Endothelial cell of umbilical vein (primary cell): ENCODE results near the gene RAD9B. TPM values are rescaled to one million over a fixed set of nuclear protein-coding genes. Genes with fewer than 3 reads are reported as not detected.
"Not testable (repeated sequence)": the region's sequence is repeated elsewhere in the genome, so short reads cannot be mapped to it uniquely, and the experiment has no call there.

Source experiments
- BruUV-seq: library from RNA; stranded (reverse); fragments of 400-500 nt; replicated peaks from 2 replicates; lab custom pipeline; 2021; lab: Mats Ljungman, UMichigan
- CTCF ChIA-PET: fragments of 300-600, 350-600 bp; sonication (Branson Sonifier 250); formaldehyde crosslinking; loops from one replicate; lab custom pipeline; 2021; ENCODE audit warnings: antibody characterized with exemption, inconsistent platforms; lab: Charles Lee
- POLR2A ChIA-PET: fragments of 300-600, 350-600 bp; sonication (Branson Sonifier 250); formaldehyde crosslinking; loops from one replicate; lab custom pipeline; 2021; ENCODE audit warnings: antibody characterized with exemption, inconsistent platforms; lab: Charles Lee
- DNase-seq: peaks from one replicate; pipeline ENCODE4 v3.0.0-alpha.2; 2011; ENCODE audit warnings: low read depth, low spot score
- FAIRE-seq: peaks from 2 replicates; lab custom pipeline; 2011; peaks lifted over from hg19 to GRCh38; lab: Jason Lieb, UNC
- H2AFZ ChIP-seq: 2 replicates; pipeline ENCODE4 v1.6.0; 2012; ENCODE audit warnings: low read depth, low read length, control low read depth, inconsistent platforms
- H3K27ac ChIP-seq: 2 replicates; pipeline ENCODE4 v1.5.1; 2011; ENCODE audit warnings: low read depth, mild to moderate bottlenecking, control low read depth, low read length, moderate library complexity; ENCODE audit not compliant: insufficient read depth
- H3K27me3 ChIP-seq, 2 experiments: 2 replicates each; pipeline versions ENCODE4 v1.6.0 to v1.6.1; 2011; ENCODE audit warnings: low read length in 2 of 2, mixed read lengths in 1 of 2; ENCODE audit not compliant: control insufficient read depth in 2 of 2, insufficient read depth in 2 of 2
- H3K36me3 ChIP-seq, 2 experiments: 2 replicates in 1 of 2; 3 replicates in 1 of 2; pipeline ENCODE4 v1.5.1; 2011; ENCODE audit warnings: low read length in 2 of 2, mild to moderate bottlenecking in 1 of 2, moderate library complexity in 1 of 2; ENCODE audit not compliant: control insufficient read depth in 2 of 2, insufficient read depth in 2 of 2; ENCODE audit errors: extremely low read depth in 1 of 2
- H3K4me1 ChIP-seq: 3 replicates; pipeline ENCODE4 v1.5.1; 2011; ENCODE audit warnings: mild to moderate bottlenecking, low read length; ENCODE audit not compliant: control insufficient read depth, insufficient read depth; ENCODE audit errors: extremely low read depth
- H3K4me2 ChIP-seq: 2 replicates; pipeline ENCODE4 v1.6.1; 2011; ENCODE audit warnings: low read length, control low read depth, mixed read lengths; ENCODE audit not compliant: insufficient read depth
- H3K4me3 ChIP-seq, 3 experiments: fragments of 200-600 bp in 1 of 3; sonication (generic), shearing (Covaris generic) in 1 of 3; replicated peaks in 1 of 3; 2 replicates each; pipeline ENCODE4 v1.5.1; 2011 to 2016; ENCODE audit warnings: control low read depth in 3 of 3, low read length in 3 of 3, mild to moderate bottlenecking in 2 of 3, inconsistent platforms in 1 of 3, low read depth in 1 of 3, moderate library complexity in 1 of 3; ENCODE audit not compliant: insufficient read depth in 1 of 3
- H3K79me2 ChIP-seq: 2 replicates; pipeline ENCODE4 v1.6.0; 2012; ENCODE audit warnings: low read length, inconsistent platforms; ENCODE audit not compliant: control insufficient read depth, insufficient read depth
- H3K9ac ChIP-seq: replicated peaks from 2 replicates; pipeline ENCODE3; 2011; ENCODE audit warnings: low read length, control low read depth; ENCODE audit not compliant: insufficient read depth; ENCODE audit errors: extremely low read depth
- H3K9me1 ChIP-seq: replicated peaks from 3 replicates; pipeline ENCODE4 v1.6.0; 2011; ENCODE audit warnings: mild to moderate bottlenecking, low read length; ENCODE audit not compliant: control insufficient read depth, insufficient read depth; ENCODE audit errors: extremely low read depth
- H3K9me3 ChIP-seq: replicated peaks from 2 replicates; pipeline ENCODE4 v1.5.1; 2012; ENCODE audit warnings: low read length, inconsistent platforms; ENCODE audit not compliant: control insufficient read depth, insufficient read depth
- H4K20me1 ChIP-seq: replicated peaks from 2 replicates; pipeline ENCODE3; 2011; ENCODE audit warnings: mild to moderate bottlenecking, low read length; ENCODE audit not compliant: control insufficient read depth, insufficient read depth; ENCODE audit errors: extremely low read depth
- FOS ChIP-seq: IDR thresholded peaks from 2 replicates; pipeline ENCODE4 v1.6.1; 2011; ENCODE audit warnings: mild to moderate bottlenecking, low read length, moderate library complexity, borderline replicate concordance; ENCODE audit not compliant: insufficient read depth
- JUN ChIP-seq: IDR thresholded peaks from 2 replicates; pipeline ENCODE4 v1.6.1; 2011; ENCODE audit warnings: borderline replicate concordance, low read depth; ENCODE audit not compliant: insufficient read length, insufficient read depth
- POLR2AphosphoS5 ChIP-seq: IDR thresholded peaks from 2 replicates; pipeline ENCODE4 v1.6.1; 2012; ENCODE audit warnings: low read depth, mild to moderate bottlenecking, control low read depth, low read length, moderate library complexity; ENCODE audit not compliant: insufficient read depth
- dilution Hi-C: fragments of 300-500 bp; cut with MboI; formaldehyde crosslinking; loops from one replicate; pipeline ENCODE4 v1.15.0; 2019; ENCODE audit warnings: low sequenced_read_pairs; ENCODE audit not compliant: extremely low pct_ligation_motif_present
- intact Hi-C: fragments of 100-400 bp; cut with micrococcal nuclease; formaldehyde crosslinking; loops from one replicate; pipeline ENCODE4 v1.10.0; 2022
- polyA plus RNA-seq, 4 experiments: library from polyadenylated mRNA; depleted of rRNA in 3 of 4; stranded (reverse) in 3 of 4; unstranded in 1 of 4; fragments of >200 nt; gene quantifications; 2 replicates each; pipeline versions ENCODE4 v1.2.1 to v1.2.3, GENCODE V29; 2011 to 2012; ENCODE audit warnings: missing spikeins in 1 of 4
- total RNA-seq: library from RNA; stranded (reverse); gene quantifications from 2 replicates; pipeline ENCODE4 v1.2.3, GENCODE V29; 2021
- TF ChIP-seq, protein P1 (sequence below): IDR thresholded peaks from 2 replicates; pipeline ENCODE4 v1.6.1; 2011; ENCODE audit not compliant: insufficient read depth, insufficient read length

RAD9B gene
- total and polyA plus RNA-seq, 2 donors (not counting 3 experiments of a cell fraction or from before 2014, with no cell fraction given) = 0.11 to 0.15 TPM

DNA sequence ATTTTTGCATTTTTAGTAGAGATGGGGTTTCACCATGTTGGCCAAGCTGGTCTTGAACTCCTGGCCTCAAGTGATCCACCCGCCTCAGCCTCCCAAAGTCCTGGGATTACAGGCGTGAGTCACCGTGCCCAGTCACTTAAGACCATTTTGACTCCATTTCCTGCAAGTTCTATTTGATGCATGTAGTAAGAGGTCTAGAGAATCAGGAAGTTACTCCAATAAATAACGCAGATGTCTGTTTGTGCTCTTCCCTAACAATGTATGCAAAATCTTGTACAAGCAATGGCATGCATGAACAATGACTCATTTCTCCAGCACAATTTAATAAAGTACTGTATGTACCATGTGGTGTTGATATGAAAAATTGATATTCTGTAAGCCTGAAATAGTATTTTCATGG is 43.1 kb downstream of the RAD9B start:
- H3K9me3 ChIP-seq, POLR2A ChIA-PET, CTCF ChIA-PET, dilution Hi-C loops, BruUV-seq, H3K27me3 ChIP-seq, H3K9me1 ChIP-seq, H2AFZ ChIP-seq, H3K36me3 ChIP-seq, H4K20me1 ChIP-seq, H3K4me3 ChIP-seq: not testable (repeated sequence)
- FAIRE-seq (peak; percentile 85), DNase-seq (peak; percentile 89)
- H3K4me2 ChIP-seq = peak overlapping the region; percentile 71
- TF ChIP-seq JUN (peak; percentile 88), POLR2AphosphoS5 (peak; percentile 37), FOS (peak; percentile 81)
- peak overlapping the region; percentile 92 for H3K27ac ChIP-seq
- peak overlapping the region; percentile 58 for H3K9ac ChIP-seq
- peaks cover 33% of the 10 kb centered on the region for H3K79me2 ChIP-seq
- intact Hi-C loops = loop anchor here (1.0 to 5.0 kb wide), 3 partner anchors 44 to 197 kb away; partner anchors contain the start of genes ARPC3 and PPP1CC
- peaks cover 47% of the 10 kb centered on the region for H3K4me1 ChIP-seq

DNA sequence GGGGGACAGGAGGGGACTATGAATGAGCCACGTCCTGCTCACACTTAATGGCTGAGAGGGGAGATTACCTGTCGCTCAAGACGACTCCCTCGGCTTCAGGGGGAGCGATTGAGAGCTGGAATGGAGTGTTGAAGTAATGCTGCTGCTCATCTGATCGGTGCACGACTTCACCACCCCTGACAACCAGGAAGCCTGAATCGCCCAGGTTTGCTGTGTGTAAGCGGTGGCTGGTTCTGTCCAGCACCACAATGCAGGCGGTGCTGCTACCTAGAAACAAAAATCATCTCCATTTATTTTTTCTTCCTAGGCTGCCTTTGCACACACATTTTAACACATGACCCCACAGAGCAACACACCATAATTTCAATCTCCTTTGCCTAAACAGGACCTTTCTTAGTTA is 43.7 kb downstream of the RAD9B start:
- no peaks in the 10 kb centered on the region for H4K20me1 ChIP-seq
- no peak overlapping the region for H3K4me3 ChIP-seq
- H3K4me1 ChIP-seq = peaks cover 46% of the 10 kb centered on the region
- intact Hi-C loops = loop anchor here (1.0 to 5.0 kb wide), 5 partner anchors 37 to 196 kb away; partner anchors contain the start of genes ARPC3, FAM216A, GPN3 and PPP1CC
- H3K27me3 ChIP-seq = no peaks in the 10 kb centered on the region
- no peaks in the 10 kb centered on the region for H3K9me3 ChIP-seq
- POLR2A ChIA-PET = no interaction called here
- peak overlapping the region; percentile 71 for H3K4me2 ChIP-seq
- CTCF ChIA-PET = no interaction called here
- H3K36me3 ChIP-seq = peaks cover 0 to 1% of the 10 kb centered on the region in 2 experiments
- TF ChIP-seq, protein P1, sequence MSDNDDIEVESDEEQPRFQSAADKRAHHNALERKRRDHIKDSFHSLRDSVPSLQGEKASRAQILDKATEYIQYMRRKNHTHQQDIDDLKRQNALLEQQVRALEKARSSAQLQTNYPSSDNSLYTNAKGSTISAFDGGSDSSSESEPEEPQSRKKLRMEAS = no peak
- no TSS peak for BruUV-seq
- H2AFZ ChIP-seq = no peak overlapping the region
- no peaks in the 10 kb centered on the region for H3K9me1 ChIP-seq
- peaks cover 36% of the 10 kb centered on the region for H3K79me2 ChIP-seq
- no peak for DNase-seq
- FAIRE-seq = no peak
- peak overlapping the region; percentile 92 for H3K27ac ChIP-seq
- peak overlapping the region; percentile 58 for H3K9ac ChIP-seq
- dilution Hi-C loops = no loop called here
